Measurements from ENCODE around the gene PLCG1.

Gene PLCG1

GRCh38 chr20:41179961-41180360 is 42.6 kb downstream of the PLCG1 start:
- no peak for DNase-seq (ENCODE audit: low read depth in 2 of 2)

GRCh38 chr20:41180599-41181333 is 43.4 kb downstream of the PLCG1 start:
- no peak for DNase-seq (ENCODE audit: low read depth in 2 of 2)

- DNase-seq (ENCODE audit: low read depth in 2 of 2), result no peak
Measured at GRCh38 chr20:41181567-41181966, 44.2 kb downstream of the PLCG1 start.

GRCh38 chr20:41182296-41183212 is 45.2 kb downstream of the PLCG1 start:
- DNase-seq (ENCODE audit: low read depth in 2 of 2), result no peak

- no peak for DNase-seq (ENCODE audit: low read depth in 2 of 2)
Measured at GRCh38 chr20:41183391-41183790, 46.0 kb downstream of the PLCG1 start.

GRCh38 chr20:41183831-41184230 is 46.5 kb downstream of the PLCG1 start:
- no peak for DNase-seq (ENCODE audit: low read depth in 2 of 2)

GRCh38 chr20:41185013-41185757 is 47.8 kb downstream of the PLCG1 start:
- no peak for DNase-seq (ENCODE audit: low read depth in 2 of 2)

- no peak for DNase-seq (ENCODE audit: low read depth in 2 of 2)
Measured at GRCh38 chr20:41187668-41188067, 50.3 kb downstream of the PLCG1 start.

GRCh38 chr20:41191562-41192500 is 54.5 kb downstream of the PLCG1 start:
- no peak for DNase-seq (ENCODE audit: low read depth in 2 of 2)

GRCh38 chr20:41192575-41192974 is 55.2 kb downstream of the PLCG1 start:
- DNase-seq (ENCODE audit: low read depth in 2 of 2), result no peak

- DNase-seq (ENCODE audit: low read depth in 2 of 2), result no peak
Measured at GRCh38 chr20:41196653-41197225, 59.4 kb downstream of the PLCG1 start.

GRCh38 chr20:41198443-41198842 is 61.1 kb downstream of the PLCG1 start:
- no peak for DNase-seq (ENCODE audit: low read depth in 2 of 2)

GRCh38 chr20:41200446-41201202 is 63.3 kb downstream of the PLCG1 start:
- no peak for DNase-seq (ENCODE audit: low read depth in 2 of 2)

GRCh38 chr20:41201760-41202159 is 64.4 kb downstream of the PLCG1 start:
- DNase-seq (ENCODE audit: low read depth in 2 of 2), result no peak

- no peak for DNase-seq (ENCODE audit: low read depth in 2 of 2)
Measured at GRCh38 chr20:41202426-41202825, 65.1 kb downstream of the PLCG1 start.

- DNase-seq (ENCODE audit: low read depth in 2 of 2), result no peak
Measured at GRCh38 chr20:41203660-41204059, 66.3 kb downstream of the PLCG1 start.

GRCh38 chr20:41204304-41205265 is 67.2 kb downstream of the PLCG1 start:
- DNase-seq (ENCODE audit: low read depth in 2 of 2), result no peak

GRCh38 chr20:41205313-41205712 is 68.0 kb downstream of the PLCG1 start:
- no peak for DNase-seq (ENCODE audit: low read depth in 2 of 2)

Data from stimulated activated CD8-positive, alpha-beta memory T cell treated with anti-CD3 and anti-CD28 coated beads, Interleukin-7, amount 100 ng/mL, for 4 hours (primary cell).